ENCODE results near the gene ITGA5. TPM values are rescaled to one million over a fixed set of nuclear protein-coding genes. Genes with fewer than 3 reads are reported as not detected.

Gene ITGA5
- total RNA-seq, 4 donors from 2014 or later, result 21.2 to 75.9 (median 29.4) TPM

GRCh38 chr12:54429014-54429471, 10.0 kb upstream of the ITGA5 start:
- intact Hi-C loops (cut with DNase I; ENCODE audit: low total_unique reads), result no loop called here
- no peak for DNase-seq (ENCODE audit: low spot score in 2 of 2)
- no peak overlapping the region for H3K4me3 ChIP-seq (ENCODE audit: low read depth, poor library complexity, severe bottlenecking)
- 66% methylated on average over 3 of the region's 3 CpGs for WGBS, 2 donors
- TF ChIP-seq POLR2A (IDR thresholded peaks at IDR 0.05), result no peak
- TF ChIP-seq, protein P1, sequence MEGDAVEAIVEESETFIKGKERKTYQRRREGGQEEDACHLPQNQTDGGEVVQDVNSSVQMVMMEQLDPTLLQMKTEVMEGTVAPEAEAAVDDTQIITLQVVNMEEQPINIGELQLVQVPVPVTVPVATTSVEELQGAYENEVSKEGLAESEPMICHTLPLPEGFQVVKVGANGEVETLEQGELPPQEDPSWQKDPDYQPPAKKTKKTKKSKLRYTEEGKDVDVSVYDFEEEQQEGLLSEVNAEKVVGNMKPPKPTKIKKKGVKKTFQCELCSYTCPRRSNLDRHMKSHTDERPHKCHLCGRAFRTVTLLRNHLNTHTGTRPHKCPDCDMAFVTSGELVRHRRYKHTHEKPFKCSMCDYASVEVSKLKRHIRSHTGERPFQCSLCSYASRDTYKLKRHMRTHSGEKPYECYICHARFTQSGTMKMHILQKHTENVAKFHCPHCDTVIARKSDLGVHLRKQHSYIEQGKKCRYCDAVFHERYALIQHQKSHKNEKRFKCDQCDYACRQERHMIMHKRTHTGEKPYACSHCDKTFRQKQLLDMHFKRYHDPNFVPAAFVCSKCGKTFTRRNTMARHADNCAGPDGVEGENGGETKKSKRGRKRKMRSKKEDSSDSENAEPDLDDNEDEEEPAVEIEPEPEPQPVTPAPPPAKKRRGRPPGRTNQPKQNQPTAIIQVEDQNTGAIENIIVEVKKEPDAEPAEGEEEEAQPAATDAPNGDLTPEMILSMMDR (IDR thresholded peaks at IDR 0.05), result no peak

DNA sequence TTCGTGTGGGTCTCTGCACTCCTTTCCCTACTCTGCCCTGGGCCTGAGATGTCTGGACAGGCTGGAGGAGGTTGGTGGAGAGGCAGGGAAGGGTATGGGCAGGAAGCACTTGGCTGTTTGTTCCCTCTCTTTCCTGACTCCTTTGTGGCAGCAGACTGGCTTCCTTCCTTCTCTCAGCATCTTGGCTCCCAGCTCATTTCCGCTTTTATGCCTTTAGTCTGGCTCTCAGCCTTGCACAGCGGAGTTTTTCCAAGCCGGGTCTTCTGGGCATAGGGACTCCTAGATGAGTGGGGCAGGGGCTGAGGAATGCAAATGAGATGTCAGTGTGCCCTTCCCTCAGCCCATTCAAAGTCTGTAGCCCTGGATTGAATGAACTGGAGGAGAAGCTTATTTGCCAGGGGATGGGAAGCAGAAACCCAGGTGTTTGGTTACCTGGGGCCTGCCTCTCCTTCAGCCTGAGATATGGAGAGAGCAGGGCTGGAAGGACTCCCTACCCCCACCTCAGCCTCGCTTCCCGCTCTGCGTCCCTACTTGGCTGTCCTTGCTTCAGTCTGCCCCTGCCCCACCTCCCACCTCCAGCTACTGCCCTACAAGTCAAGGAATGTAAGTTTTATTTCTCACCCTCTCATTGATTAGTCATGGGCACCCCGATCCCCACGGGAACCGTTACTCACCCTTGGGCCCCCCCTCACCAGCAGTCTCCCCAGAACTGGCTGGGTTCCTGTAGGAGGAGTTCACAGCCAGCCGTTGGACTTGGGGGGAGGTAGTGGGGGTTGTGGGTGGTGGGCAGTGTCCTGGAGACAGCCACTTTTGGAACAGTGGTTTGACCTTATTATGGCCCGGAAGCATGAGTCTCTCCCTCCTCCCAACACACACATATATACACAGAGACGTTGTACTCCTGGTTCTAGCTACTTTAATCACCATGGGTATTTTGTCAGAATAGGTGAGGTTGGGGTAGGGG, 9.3 kb upstream of the ITGA5 start:
- no peak overlapping the region for H3K4me3 ChIP-seq (ENCODE audit: low read depth, poor library complexity, severe bottlenecking)
- intact Hi-C loops (cut with DNase I; ENCODE audit: low total_unique reads), result no loop called here
- TF ChIP-seq, protein P1 (IDR thresholded peaks at IDR 0.05), result no peak
- no peak for TF ChIP-seq POLR2A (IDR thresholded peaks at IDR 0.05)
- no peak for DNase-seq (ENCODE audit: low spot score in 2 of 2)
- WGBS, 2 donors, result 44 to 50% methylated on average over 13 of the region's 13 CpGs

GRCh38 chr12:54427106-54427505, 8.0 kb upstream of the ITGA5 start:
- H3K4me3 ChIP-seq (ENCODE audit: low read depth, poor library complexity, severe bottlenecking), result no peak overlapping the region
- intact Hi-C loops (cut with DNase I; ENCODE audit: low total_unique reads), result no loop called here
- TF ChIP-seq, protein P1 (IDR thresholded peaks at IDR 0.05), result no peak
- TF ChIP-seq POLR2A (IDR thresholded peaks at IDR 0.05), result no peak
- no peak for DNase-seq (ENCODE audit: low spot score in 2 of 2)
- WGBS, 2 donors, result 68 to 71% methylated on average over 4 of the region's 4 CpGs

DNA sequence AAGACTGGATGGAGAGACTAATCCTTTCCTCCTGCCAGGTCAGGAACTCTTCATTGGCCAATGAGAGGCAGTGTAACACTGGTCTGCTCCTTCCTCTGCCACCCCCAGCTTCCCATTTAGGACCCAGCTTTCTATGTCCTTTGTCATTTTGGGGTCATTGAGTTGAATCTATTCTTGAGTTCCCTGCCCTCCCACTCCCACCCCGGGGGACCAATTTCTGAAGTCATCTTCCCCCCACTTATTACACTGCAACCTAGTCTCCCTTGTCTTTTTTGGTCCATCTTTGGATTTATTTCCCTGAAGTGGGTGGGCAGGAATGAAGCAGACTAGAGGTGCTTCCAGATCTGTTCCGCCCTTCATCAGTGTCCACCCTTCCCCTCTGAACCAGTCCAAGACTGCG, 7.6 kb upstream of the ITGA5 start:
- H3K4me3 ChIP-seq (ENCODE audit: low read depth, poor library complexity, severe bottlenecking), result no peak overlapping the region
- TF ChIP-seq, protein P1 (IDR thresholded peaks at IDR 0.05), result no peak
- TF ChIP-seq POLR2A (IDR thresholded peaks at IDR 0.05), result no peak
- DNase-seq (ENCODE audit: low spot score in 2 of 2), result no peak
- intact Hi-C loops (cut with DNase I; ENCODE audit: low total_unique reads), result no loop called here
- 84 to 90% methylated on average over 3 of the region's 3 CpGs for WGBS, 2 donors

GRCh38 chr12:54425702-54426101, 6.6 kb upstream of the ITGA5 start:
- no peak for DNase-seq (ENCODE audit: low spot score in 2 of 2)
- WGBS, 2 donors, result 33 to 39% methylated on average over 2 of the region's 2 CpGs
- intact Hi-C loops (cut with DNase I; ENCODE audit: low total_unique reads), result no loop called here
- H3K4me3 ChIP-seq (ENCODE audit: low read depth, poor library complexity, severe bottlenecking), result no peak overlapping the region
- TF ChIP-seq POLR2A (IDR thresholded peaks at IDR 0.05), result no peak
- TF ChIP-seq, protein P1 (IDR thresholded peaks at IDR 0.05), result no peak
